HepG2 (cell line): ENCODE measurements around the gene PLEKHM2. TPM values are rescaled to one million over a fixed set of nuclear protein-coding genes. Genes with fewer than 3 reads are reported as not detected.
A peak's percentile ranks its signal among the peaks of the same experiment; 100 is the strongest.

Source experiments
- ATAC-seq: fragments of 200-7000 bp; cut with Tn5 transposase; 3 replicates; pipeline ENCODE4 v1.9.1; 2020; ENCODE audit warnings: mild to moderate bottlenecking, moderate library complexity
- BruUV-seq: library from RNA; stranded (reverse); fragments of 400-500 nt; replicated peaks from 2 replicates; lab custom pipeline; 2021; lab: Mats Ljungman, UMichigan
- CTCF ChIA-PET: fragments of 300-600 bp; formaldehyde crosslinking; extraction: SDS; loops from one replicate; lab custom pipeline; 2021; ENCODE audit warnings: low total read pairs, inconsistent platforms, low intra/inter-chr PET ratio; lab: Yijun Ruan, JAX
- POLR2A ChIA-PET: fragments of 350-600 bp; sonication (Branson Sonifier 250); formaldehyde crosslinking; loops from one replicate; lab custom pipeline; 2020; ENCODE audit warnings: antibody characterized with exemption, inconsistent platforms; lab: Yijun Ruan, JAX
- DNase-seq: peaks from one replicate; pipeline ENCODE4 v3.0.0-alpha.2; 2015; ENCODE audit warnings: low spot score
- FAIRE-seq: peaks from 3 replicates; lab custom pipeline; 2011; peaks lifted over from hg19 to GRCh38; lab: Jason Lieb, UNC
- H2AFZ ChIP-seq: one replicate; pipeline ENCODE4 v1.6.1; 2011; ENCODE audit warnings: low read length, inconsistent platforms
- H3K27ac ChIP-seq: fragments of 300-600 bp; 3 replicates; pipeline ENCODE4 v1.8.0; 2011; ENCODE audit warnings: mixed run types, mild to moderate bottlenecking, mixed read lengths, low read length, inconsistent platforms; ENCODE audit not compliant: insufficient read depth; ENCODE audit errors: extremely low read length
- H3K27me3 ChIP-seq, 2 experiments: fragments of 200-600 bp in 1 of 2; 2 replicates in 1 of 2; 3 replicates in 1 of 2; pipeline versions ENCODE4 v1.6.0 to v1.8.0; 2011; ENCODE audit warnings: low read length in 2 of 2, mild to moderate bottlenecking in 2 of 2, moderate library complexity in 2 of 2, inconsistent platforms in 1 of 2; ENCODE audit not compliant: insufficient read depth in 2 of 2, control insufficient read depth in 1 of 2
- H3K36me3 ChIP-seq, 2 experiments: fragments of 200-600 bp in 1 of 2; replicated peaks in 1 of 2; 2 replicates in 1 of 2; 3 replicates in 1 of 2; pipeline versions ENCODE4 v1.5.1 to v1.8.0; 2011; ENCODE audit warnings: low read length in 2 of 2, inconsistent platforms in 1 of 2; ENCODE audit not compliant: insufficient read depth in 2 of 2, control insufficient read depth in 1 of 2
- H3K4me1 ChIP-seq: 2 replicates; pipeline ENCODE4 v1.5.1; 2012; ENCODE audit warnings: low read length, inconsistent platforms; ENCODE audit not compliant: insufficient read depth
- H3K4me2 ChIP-seq: 2 replicates; pipeline ENCODE4 v1.6.0; 2011; ENCODE audit warnings: low read depth, low read length, inconsistent platforms
- H3K4me3 ChIP-seq, 3 experiments: fragments of 200-600 bp in 1 of 3; sonication (generic), shearing (Covaris generic) in 1 of 3; replicated peaks in 1 of 3; 2 replicates each; pipeline ENCODE4 v1.5.1; 2011 to 2016; ENCODE audit warnings: low read length in 3 of 3, inconsistent platforms in 2 of 3, low read depth in 2 of 3, mild to moderate bottlenecking in 2 of 3, control low read depth in 1 of 3, mixed read lengths in 1 of 3; ENCODE audit not compliant: insufficient read depth in 1 of 3
- H3K79me2 ChIP-seq: one replicate; pipeline ENCODE4 v1.6.1; 2011; ENCODE audit warnings: low read length, inconsistent platforms; ENCODE audit not compliant: insufficient read depth
- H3K9ac ChIP-seq: 2 replicates; pipeline ENCODE4 v1.6.0; 2011; ENCODE audit warnings: mild to moderate bottlenecking, low read depth, low read length, inconsistent platforms; ENCODE audit not compliant: insufficient read depth
- H3K9me3 ChIP-seq: 2 replicates; pipeline ENCODE4 v1.5.1; 2012; ENCODE audit warnings: mild to moderate bottlenecking, low read length
- H4K20me1 ChIP-seq: 2 replicates; pipeline ENCODE4 v1.6.0; 2011; ENCODE audit warnings: inconsistent platforms, mild to moderate bottlenecking, low read length, moderate library complexity; ENCODE audit not compliant: insufficient read depth
- AKAP8 ChIP-seq: sonication (generic); formaldehyde crosslinking; IDR thresholded peaks from 2 replicates; pipeline ENCODE4 v1.5.1; 2020; ENCODE audit warnings: mild to moderate bottlenecking, missing genetic modification reagents
- HNRNPL ChIP-seq: fragments of 200-400 bp; formaldehyde crosslinking; IDR thresholded peaks from 2 replicates; pipeline ENCODE4 v1.6.1; 2017; ENCODE audit warnings: mild to moderate bottlenecking, low read depth, low read length
- ZNF121 ChIP-seq: sonication (generic); formaldehyde crosslinking; IDR thresholded peaks from 2 replicates; pipeline ENCODE4 v1.5.0; 2020; ENCODE audit warnings: mild to moderate bottlenecking, missing genetic modification reagents
- WGBS: methylation state at CpG from one replicate; pipeline ENCODE4 v1.1.6; 2017; ENCODE audit warnings: low lambda C conversion rate; 5-methylcytosine and 5-hydroxymethylcytosine counted together
- in situ Hi-C: cut with HindIII; loops from 2 replicates; pipeline ENCODE4 v1.10.0; 2017; ENCODE audit warnings: low pct_unique_long_range_greater_than_20kb; ENCODE audit not compliant: extremely low pct_ligation_motif_present
- intact Hi-C: fragments of 100-400 bp; cut with micrococcal nuclease; formaldehyde crosslinking; loops from one replicate; pipeline ENCODE4 v1.10.0; 2022; ENCODE audit not compliant: unreplicated experiment
- polyA plus RNA-seq, 8 experiments: library from polyadenylated mRNA; depleted of rRNA in 3 of 8; stranded (reverse) in 7 of 8; unstranded in 1 of 8; fragments of >200 nt; fragmentation: Illumina TruSeq in 4 of 8; extraction: Trizol in 4 of 8; gene quantifications; 2 replicates each; pipeline versions ENCODE4 v1.2.1 to v1.2.3, GENCODE V29; 2011 to 2016; ENCODE audit warnings: low read depth in 4 of 8, missing spikeins in 1 of 8, mixed read lengths in 1 of 8; ENCODE audit not compliant: insufficient read depth in 1 of 8
- total RNA-seq, 5 experiments: library from RNA; depleted of rRNA; stranded (reverse); fragments of >200 nt; fragmentation: Illumina TruSeq; extraction: Trizol; gene quantifications; 2 replicates each; pipeline ENCODE4 v1.2.3, GENCODE V29; 2016; ENCODE audit warnings: low read depth in 1 of 5
- TF ChIP-seq, protein P1 (sequence below): sonication (generic); formaldehyde crosslinking; IDR thresholded peaks from 2 replicates; pipeline ENCODE4 v1.9.0; 2021; ENCODE audit warnings: missing genetic modification reagents, borderline replicate concordance
- TF ChIP-seq, protein P2 (sequence below): conservative IDR thresholded peaks from 2 replicates; pipeline ENCODE4 v1.6.1; 2018; ENCODE audit warnings: missing genetic modification reagents
- TF ChIP-seq, protein P3 (sequence below): fragments of 450-650 bp; IDR thresholded peaks from 2 replicates; pipeline ENCODE4 v1.6.1; 2017; ENCODE audit warnings: mild to moderate bottlenecking

Gene PLEKHM2
- total and polyA plus RNA-seq, 2 of the 13 experiments (the other 11 are each of a cell fraction or from before 2014, with no cell fraction given) = 16.5 to 27.3 TPM

DNA sequence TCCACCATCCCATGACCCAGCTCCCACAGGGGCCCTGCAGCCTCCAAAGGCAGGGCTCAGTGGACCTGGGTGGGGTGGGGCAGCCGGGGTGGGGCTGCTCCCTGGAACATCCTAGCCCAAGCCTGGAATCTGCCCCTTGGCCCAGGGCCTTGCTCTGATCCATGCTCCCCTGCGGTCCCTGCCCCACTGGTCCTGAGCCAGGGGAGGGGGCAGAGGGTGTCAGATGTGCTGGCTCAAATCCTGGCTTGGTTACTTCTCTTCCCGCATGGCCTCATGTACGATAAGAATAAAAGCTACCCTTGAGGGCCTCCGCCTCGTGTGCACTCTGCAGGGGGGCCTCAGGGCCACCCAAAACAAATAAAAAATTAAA, 52.8 kb downstream of the PLEKHM2 start (continued):
- TF ChIP-seq, protein P1, sequence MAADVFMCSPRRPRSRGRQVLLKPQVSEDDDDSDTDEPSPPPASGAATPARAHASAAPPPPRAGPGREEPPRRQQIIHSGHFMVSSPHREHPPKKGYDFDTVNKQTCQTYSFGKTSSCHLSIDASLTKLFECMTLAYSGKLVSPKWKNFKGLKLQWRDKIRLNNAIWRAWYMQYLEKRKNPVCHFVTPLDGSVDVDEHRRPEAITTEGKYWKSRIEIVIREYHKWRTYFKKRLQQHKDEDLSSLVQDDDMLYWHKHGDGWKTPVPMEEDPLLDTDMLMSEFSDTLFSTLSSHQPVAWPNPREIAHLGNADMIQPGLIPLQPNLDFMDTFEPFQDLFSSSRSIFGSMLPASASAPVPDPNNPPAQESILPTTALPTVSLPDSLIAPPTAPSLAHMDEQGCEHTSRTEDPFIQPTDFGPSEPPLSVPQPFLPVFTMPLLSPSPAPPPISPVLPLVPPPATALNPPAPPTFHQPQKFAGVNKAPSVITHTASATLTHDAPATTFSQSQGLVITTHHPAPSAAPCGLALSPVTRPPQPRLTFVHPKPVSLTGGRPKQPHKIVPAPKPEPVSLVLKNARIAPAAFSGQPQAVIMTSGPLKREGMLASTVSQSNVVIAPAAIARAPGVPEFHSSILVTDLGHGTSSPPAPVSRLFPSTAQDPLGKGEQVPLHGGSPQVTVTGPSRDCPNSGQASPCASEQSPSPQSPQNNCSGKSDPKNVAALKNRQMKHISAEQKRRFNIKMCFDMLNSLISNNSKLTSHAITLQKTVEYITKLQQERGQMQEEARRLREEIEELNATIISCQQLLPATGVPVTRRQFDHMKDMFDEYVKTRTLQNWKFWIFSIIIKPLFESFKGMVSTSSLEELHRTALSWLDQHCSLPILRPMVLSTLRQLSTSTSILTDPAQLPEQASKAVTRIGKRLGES (CRISPR knock-in tag) = no peak
- TF ChIP-seq AKAP8 = no peak
- TF ChIP-seq, protein P2, sequence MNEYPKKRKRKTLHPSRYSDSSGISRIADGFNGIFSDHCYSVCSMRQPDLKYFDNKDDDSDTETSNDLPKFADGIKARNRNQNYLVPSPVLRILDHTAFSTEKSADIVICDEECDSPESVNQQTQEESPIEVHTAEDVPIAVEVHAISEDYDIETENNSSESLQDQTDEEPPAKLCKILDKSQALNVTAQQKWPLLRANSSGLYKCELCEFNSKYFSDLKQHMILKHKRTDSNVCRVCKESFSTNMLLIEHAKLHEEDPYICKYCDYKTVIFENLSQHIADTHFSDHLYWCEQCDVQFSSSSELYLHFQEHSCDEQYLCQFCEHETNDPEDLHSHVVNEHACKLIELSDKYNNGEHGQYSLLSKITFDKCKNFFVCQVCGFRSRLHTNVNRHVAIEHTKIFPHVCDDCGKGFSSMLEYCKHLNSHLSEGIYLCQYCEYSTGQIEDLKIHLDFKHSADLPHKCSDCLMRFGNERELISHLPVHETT (CRISPR knock-in tag) = no peak

DNA sequence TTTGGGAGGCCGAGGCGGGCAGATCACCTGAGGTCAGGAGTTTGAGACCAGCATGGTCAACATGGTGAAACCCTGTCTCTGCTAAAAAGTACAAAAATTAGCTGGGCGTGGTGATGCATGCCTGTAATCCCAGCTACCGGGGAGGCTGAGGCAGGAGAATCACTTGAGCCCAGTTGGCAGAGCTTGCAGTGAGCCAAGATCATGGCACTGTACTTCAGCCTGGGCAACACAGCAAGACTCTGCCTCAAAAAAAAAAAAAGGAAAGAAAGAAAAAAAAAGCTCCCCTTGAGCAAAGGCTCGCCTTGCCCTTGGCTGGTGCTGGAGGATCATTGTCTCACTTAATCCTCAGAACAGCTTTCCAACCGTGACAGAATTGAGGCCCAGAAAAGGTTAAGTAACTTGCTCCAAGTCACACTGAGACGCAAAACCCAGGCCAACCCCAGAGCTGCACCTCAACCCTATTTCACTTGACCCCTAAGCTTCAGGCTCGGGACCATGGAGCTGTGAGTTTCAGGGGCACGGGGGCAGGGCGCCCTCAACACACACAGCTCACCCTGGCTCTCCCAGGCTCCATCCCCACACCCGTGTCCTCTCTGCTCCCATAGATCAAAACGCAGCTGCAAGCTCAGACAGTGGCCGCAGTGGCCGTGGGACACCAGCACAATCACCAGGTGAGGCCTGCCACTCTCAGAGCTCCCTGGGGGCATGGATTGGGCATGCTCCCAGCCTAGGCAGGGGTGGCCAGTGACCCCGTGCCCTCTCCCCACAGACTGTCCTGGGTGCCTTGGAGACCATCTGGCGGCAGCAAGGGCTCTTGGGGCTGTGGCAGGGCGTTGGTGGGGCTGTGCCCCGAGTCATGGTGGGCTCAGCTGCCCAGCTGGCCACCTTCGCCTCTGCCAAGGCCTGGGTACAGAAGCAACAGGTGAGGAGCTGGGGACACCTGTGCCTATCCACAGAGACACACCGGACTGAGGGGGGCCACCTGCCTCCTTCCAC, 53.5 kb downstream of the PLEKHM2 start:
- ChIA-PET CTCF (no interaction called here), POLR2A (interaction anchor here (0.9 to 1.8 kb wide), 3 partner anchors 20 to 211 kb away, joined by 3 to 6 read pairs (median 3); partner anchors contain the start of gene DNAJC16)
- peaks cover 73% of the 10 kb centered on the region for H3K4me1 ChIP-seq
- no peak overlapping the region for H3K27ac ChIP-seq
- no peak for ATAC-seq
- H3K4me3 ChIP-seq = no peak overlapping the region
- no peak overlapping the region for H2AFZ ChIP-seq
- no TSS peak for BruUV-seq
- intact Hi-C loops (loop anchor here (5.0 kb wide), 1 partner anchor 140 kb away; no protein-coding TSS in a partner anchor), in situ Hi-C loops (no loop called here)
- no peaks in the 10 kb centered on the region for H3K27me3 ChIP-seq
- H3K79me2 ChIP-seq = no peaks in the 10 kb centered on the region
- FAIRE-seq = no peak
- no peaks in the 10 kb centered on the region for H3K9me3 ChIP-seq
- H3K36me3 ChIP-seq = peaks cover 0 to 2% of the 10 kb centered on the region in 2 experiments; a peak in 3 of 5 replicates
- WGBS = 46% methylated on average over 9 of the region's 20 CpGs
- H4K20me1 ChIP-seq = no peaks in the 10 kb centered on the region
- H3K4me2 ChIP-seq = peak overlapping the region; percentile 73; the same call in 1 of the 2 replicates
- no peak overlapping the region for H3K9ac ChIP-seq
- no peak for DNase-seq
- peak; percentile 86 for TF ChIP-seq ZNF121 (CRISPR knock-in tag)
- TF ChIP-seq, protein P3, sequence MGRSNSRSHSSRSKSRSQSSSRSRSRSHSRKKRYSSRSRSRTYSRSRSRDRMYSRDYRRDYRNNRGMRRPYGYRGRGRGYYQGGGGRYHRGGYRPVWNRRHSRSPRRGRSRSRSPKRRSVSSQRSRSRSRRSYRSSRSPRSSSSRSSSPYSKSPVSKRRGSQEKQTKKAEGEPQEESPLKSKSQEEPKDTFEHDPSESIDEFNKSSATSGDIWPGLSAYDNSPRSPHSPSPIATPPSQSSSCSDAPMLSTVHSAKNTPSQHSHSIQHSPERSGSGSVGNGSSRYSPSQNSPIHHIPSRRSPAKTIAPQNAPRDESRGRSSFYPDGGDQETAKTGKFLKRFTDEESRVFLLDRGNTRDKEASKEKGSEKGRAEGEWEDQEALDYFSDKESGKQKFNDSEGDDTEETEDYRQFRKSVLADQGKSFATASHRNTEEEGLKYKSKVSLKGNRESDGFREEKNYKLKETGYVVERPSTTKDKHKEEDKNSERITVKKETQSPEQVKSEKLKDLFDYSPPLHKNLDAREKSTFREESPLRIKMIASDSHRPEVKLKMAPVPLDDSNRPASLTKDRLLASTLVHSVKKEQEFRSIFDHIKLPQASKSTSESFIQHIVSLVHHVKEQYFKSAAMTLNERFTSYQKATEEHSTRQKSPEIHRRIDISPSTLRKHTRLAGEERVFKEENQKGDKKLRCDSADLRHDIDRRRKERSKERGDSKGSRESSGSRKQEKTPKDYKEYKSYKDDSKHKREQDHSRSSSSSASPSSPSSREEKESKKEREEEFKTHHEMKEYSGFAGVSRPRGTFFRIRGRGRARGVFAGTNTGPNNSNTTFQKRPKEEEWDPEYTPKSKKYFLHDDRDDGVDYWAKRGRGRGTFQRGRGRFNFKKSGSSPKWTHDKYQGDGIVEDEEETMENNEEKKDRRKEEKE = no peak
- 0 out of 2 replicates have a peak, but pooled peaks have one; percentile 62 for TF ChIP-seq HNRNPL
